Anterior cingulate cortex (tissue), 58 donors: ENCODE measurements around the gene PITHD1.
"Not testable (repeated sequence)": the region's sequence is repeated elsewhere in the genome, so short reads cannot be mapped to it uniquely, and the experiment has no call there.

Experiments
- DNase-seq, 58 donors: peaks; one replicate each; lab custom pipeline; 2025; lab: John Stamatoyannopoulos, UW

PITHD1 gene

DNA sequence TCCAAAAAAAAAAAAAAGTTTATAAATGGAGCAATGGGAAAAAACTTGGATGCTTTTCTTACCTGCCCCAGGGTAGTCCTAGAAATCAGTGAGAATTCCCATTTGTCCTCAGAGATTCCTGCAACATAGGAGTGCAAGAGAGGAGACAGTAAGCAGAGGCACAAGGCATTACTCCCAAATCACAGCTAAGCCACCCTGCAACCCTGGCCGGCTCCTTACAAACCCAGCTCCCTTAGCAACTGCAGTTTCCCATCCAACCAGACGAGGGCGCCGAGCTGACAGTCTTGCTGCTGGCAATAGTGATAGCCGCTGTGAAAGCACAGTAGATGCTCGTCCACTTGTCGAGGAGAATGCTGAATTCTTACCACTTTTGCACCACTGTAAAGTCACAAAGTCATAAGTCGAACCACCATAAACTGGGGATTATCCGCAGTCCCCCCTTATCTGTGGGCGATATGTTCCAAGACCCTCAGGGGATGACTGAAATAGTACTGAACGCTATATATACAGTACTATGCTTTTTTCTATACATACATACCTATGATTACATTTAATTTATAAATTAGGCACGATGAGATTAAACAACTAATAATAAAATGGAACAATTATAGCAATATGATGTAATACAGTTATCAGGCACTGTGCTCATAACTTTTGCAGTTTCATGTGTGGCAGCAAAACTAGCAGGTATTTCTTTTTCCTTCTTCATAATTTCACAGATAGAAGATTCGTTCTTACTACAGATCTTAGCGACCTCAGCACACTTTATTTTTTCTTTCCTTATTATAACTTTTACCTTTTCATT lies 6.0 kb upstream of the PITHD1 start:
- peak in 57 of 58 donors; percentile 14 to 91 (median 63) for DNase-seq

DNA sequence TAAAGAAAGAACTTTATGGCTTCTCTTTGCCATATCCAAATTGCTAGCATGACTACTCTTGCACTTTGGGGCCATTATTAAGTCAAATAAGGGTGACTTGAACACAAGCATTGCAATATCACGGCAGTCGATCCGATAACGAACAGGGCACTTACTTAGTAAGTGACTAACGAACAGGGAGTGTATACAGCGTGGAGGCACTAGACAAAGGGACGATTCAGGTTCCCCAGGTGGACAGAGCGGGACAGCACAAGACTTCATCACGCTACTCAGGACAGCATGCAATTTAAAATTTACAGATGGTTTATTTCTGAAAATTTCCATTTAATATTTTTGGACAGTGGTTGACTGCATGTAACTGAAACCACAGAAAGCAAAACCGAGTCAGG lies 5.4 kb upstream of the PITHD1 start:
- DNase-seq, result no peak

- DNase-seq, result no peak
Measured at GRCh38 chr1:23774174-23774880, 3.9 kb upstream of the PITHD1 start.

DNA sequence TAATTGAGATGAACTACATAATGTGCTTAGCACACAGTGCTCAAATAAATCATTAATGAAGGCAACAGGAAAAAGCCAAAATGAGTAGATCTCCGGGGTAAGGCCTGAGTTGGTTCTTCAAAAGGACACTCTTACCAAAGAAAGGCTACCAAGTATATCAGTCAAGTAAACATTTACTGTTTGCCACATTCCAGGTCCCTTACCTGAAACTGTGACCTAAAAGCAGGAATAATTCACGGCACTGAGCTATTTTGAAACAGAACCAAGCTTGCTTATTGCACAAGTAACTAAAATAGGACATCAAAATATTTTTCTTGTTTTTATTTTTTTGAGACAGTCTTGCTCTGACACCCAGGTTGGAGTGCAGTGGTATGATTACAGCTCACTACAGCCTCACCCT lies 2.0 kb upstream of the PITHD1 start:
- no peak for DNase-seq

DNA sequence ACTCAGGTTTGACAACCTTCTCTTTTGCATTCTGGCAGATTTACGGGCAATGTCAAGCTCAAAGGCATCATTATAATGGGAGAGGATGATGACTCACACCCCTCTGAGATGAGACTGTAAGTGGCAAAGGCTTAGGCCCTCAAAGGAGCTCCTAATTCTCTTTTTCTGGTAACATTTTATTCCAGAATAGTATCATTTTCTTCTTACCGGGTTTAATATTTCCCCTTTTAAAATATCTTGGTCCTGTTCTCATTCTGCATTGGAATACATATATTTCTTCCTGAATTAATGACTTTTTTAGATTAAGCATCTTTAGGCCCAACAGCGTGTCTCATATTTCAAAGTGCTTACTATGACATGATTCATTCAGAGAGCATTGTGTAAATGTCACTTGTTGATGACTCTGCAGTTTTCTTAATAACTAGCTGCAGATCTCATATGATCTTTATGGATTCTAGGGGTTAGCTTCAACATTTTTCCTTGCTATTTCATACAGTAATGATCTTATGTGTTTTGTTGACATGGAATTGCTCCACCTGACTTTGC lies 1.7 kb downstream of the PITHD1 start:
- DNase-seq, result no peak

GRCh38 chr1:23783141-23783540 lies 4.9 kb downstream of the PITHD1 start:
- not testable (repeated sequence) for DNase-seq

DNA sequence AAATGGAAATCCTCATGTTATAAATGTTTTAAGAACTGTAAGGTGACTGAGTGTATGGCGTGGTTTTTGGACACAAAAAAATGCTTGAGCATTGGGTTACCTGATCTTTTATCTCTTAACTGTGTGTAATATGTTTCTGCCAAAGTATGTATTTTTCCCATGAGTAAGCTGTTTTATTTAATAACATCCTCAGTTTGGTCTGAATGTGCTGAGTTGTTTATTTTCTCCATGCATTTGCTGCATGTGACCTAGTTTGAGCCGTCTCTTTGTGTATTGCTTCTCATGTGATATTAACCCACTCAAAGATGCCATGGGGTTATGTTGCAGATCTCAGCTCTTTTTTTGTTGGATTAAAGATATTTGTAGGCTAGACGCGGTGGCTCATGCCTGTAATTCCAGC lies 6.6 kb downstream of the PITHD1 start:
- DNase-seq, result no peak

GRCh38 chr1:23787701-23788100 lies 9.5 kb downstream of the PITHD1 start:
- DNase-seq, result no peak

- DNase-seq, result no peak
Measured at GRCh38 chr1:23788695-23789094, 10.5 kb downstream of the PITHD1 start.

- peak; percentile 59 to 97 (median 92) for DNase-seq
Measured at GRCh38 chr1:23790696-23791515, 12.7 kb downstream of the PITHD1 start, which contains the start of gene LYPLA2. TSS of gene LYPLA2 (plus strand) at chr1:23791145. CDS start at chr1:23792683, 1,538 bp downstream.

GRCh38 chr1:23791516-23792047 lies 13.4 kb downstream of the PITHD1 start:
- peak in 1 of 58 donors; percentile 9 for DNase-seq

DNA sequence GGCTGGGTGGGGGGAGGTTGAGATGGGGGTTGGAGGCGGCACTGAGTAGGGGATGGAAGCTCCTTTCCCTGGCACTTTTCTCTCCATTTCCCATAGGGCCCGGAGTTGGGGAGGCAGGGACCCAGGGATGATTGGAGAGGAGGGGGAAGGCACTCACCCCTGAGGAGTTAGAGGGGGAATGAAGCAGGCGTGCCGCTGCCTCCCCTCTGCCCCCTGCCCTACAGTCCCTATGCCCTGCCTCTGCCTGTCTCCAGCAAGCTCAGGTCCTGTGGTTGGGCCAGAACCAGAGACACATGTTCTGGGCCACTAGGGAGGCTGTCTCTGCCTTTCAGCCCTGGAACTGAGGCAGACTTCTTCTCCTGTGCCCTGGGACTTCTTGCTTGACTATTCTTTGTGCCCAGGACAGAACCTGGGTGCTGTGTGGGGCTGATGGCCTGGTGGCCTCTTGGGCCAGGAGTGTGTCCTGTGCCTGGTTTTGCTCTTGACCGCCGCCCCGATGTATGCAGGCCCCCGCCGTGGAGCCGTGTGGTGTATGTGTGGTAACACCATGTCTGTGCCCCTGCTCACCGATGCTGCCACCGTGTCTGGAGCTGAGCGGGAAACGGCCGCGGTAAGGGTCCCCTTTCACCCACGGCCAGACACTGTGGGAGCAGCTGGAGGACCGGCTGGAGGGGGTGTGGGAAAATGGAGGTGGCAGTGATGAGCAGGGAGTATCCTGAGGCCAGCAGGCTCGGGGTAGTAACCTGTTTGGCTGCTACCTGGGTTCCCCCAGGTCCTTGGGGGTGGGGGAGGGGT lies 14.1 kb downstream of the PITHD1 start:
- DNase-seq, result no peak

- peak in 29 of 58 donors; percentile 8 to 76 (median 31) for DNase-seq
Measured at GRCh38 chr1:23793018-23793781, 15.0 kb downstream of the PITHD1 start.

DNA sequence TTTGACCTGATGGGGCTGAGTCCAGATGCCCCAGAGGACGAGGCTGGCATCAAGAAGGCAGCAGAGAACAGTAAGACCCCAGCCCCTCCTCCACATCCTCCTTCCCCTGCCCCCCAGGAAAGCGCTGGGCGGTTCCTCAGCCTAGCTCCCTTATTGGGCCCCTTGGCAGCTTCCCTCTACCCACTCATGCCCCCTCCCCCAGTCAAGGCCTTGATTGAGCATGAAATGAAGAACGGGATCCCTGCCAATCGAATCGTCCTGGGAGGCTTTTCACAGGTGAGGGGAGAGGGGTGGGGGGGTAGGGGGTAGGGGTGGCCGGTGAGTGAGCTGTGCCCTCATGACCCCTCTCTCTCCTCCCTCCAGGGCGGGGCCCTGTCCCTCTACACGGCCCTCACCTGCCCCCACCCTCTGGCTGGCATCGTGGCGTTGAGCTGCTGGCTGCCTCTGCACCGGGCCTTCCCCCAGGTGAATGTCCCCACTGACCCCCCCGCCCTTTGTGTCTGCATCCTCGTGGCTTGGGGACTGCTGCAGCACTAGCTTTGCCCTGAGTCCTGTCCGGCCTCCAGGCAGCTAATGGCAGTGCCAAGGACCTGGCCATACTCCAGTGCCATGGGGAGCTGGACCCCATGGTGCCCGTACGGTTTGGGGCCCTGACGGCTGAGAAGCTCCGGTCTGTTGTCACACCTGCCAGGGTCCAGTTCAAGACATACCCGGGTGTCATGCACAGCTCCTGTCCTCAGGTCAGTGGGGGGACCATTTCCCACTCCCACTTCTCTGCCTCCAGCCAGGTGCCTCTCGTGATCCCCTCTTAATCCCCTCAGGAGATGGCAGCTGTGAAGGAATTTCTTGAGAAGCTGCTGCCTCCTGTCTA lies 15.9 kb downstream of the PITHD1 start:
- no peak for DNase-seq

GRCh38 chr1:23794732-23795182 lies 16.5 kb downstream of the PITHD1 start:
- not testable (repeated sequence) for DNase-seq

GRCh38 chr1:23795676-23796465 lies 17.7 kb downstream of the PITHD1 start:
- DNase-seq, result no peak
